HG03378 (cell line): Measurements from ENCODE around the gene AMPH.
"Not testable (repeated sequence)": the region's sequence is repeated elsewhere in the genome, so short reads cannot be mapped to it uniquely, and the experiment has no call there.

Experiments
- ATAC-seq: cut with Tn5 transposase; IDR thresholded peaks from one replicate; pipeline ENCODE4 v1.9.1; 2021; ENCODE audit warnings: mild to moderate bottlenecking, moderate library complexity; ENCODE audit not compliant: unreplicated experiment

AMPH gene

GRCh38 chr7:38359071-38359601, 272.0 kb downstream of the AMPH start:
- peak; percentile 71 for ATAC-seq

- peak; percentile 31 for ATAC-seq
These were observed 272.8 kb downstream of the AMPH start for GRCh38 chr7:38358273-38358831.

- not testable (repeated sequence) for ATAC-seq
These were observed 276.8 kb downstream of the AMPH start for GRCh38 chr7:38354271-38354851.

GRCh38 chr7:38353431-38353881, 277.7 kb downstream of the AMPH start:
- ATAC-seq: peak; percentile 29

- no peak for ATAC-seq
These were observed 279.6 kb downstream of the AMPH start for GRCh38 chr7:38351601-38352000.

GRCh38 chr7:38350777-38351176, 280.4 kb downstream of the AMPH start:
- not testable (repeated sequence) for ATAC-seq

GRCh38 chr7:38349869-38350583, 281.1 kb downstream of the AMPH start:
- ATAC-seq: peak; percentile 75

GRCh38 chr7:38349126-38349795, 281.9 kb downstream of the AMPH start:
- peak; percentile 36 for ATAC-seq

- peak; percentile 43 for ATAC-seq
These were observed 285.6 kb downstream of the AMPH start for GRCh38 chr7:38345299-38346172.

GRCh38 chr7:38344741-38345140, 286.4 kb downstream of the AMPH start:
- ATAC-seq: peak; percentile 41

GRCh38 chr7:38342135-38342534, 289.0 kb downstream of the AMPH start:
- not testable (repeated sequence) for ATAC-seq

GRCh38 chr7:38341172-38341705, 289.9 kb downstream of the AMPH start:
- ATAC-seq: peak; percentile 35

GRCh38 chr7:38339953-38340819, 291.0 kb downstream of the AMPH start:
- ATAC-seq: no peak

- ATAC-seq: not testable (repeated sequence)
These were observed 295.0 kb downstream of the AMPH start for GRCh38 chr7:38336148-38336515.

GRCh38 chr7:38335492-38336147, 295.6 kb downstream of the AMPH start:
- ATAC-seq: peak; percentile 89

GRCh38 chr7:38335128-38335491, 296.1 kb downstream of the AMPH start:
- ATAC-seq: no peak

GRCh38 chr7:38334163-38334562, 297.0 kb downstream of the AMPH start:
- no peak for ATAC-seq
